ENCODE results near the gene ARHGEF38.

DNA sequence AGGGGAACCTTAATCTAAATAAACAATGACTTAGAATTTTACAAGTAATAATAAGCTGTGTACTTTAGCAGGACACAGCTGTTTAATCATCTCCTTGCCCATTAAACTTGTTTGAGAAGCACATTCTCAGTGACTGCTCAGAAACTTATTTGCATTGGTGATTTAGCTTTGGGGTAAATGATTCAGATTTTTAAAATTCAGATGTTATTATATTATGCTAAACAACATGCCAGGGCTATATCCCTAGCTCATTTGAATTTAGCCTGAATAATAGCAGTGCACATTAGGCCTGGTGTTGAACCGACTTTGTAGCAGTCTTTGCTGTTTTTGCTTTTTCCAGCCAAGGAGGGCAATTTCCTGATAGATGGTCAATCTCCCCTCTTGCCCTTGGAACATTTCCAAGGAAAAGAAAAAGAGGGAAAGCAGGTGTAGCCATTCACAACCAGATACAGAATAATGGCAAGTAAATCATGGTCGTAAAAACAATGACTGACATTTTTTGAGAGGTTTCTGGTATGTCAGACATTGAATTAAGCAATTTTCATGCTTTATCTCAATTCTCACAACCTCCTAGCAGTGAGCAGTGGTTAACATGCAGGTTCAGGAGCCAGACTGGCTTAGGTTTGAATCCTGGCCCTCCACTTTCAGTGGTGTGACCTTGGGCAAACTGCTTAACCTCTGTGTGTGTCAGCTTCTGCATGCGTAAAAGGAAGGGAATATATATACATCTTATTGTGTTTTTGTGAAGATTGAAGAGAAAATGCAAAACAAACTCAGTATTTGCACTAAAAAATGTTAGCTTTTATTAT, 16.8 kb downstream of the ARHGEF38 start:
- TF ChIP-seq CTCF (IDR thresholded peaks at IDR 0.05) (no peak), POLR2A (IDR thresholded peaks at IDR 0.05) (no peak), EP300 (IDR thresholded peaks at IDR 0.05) (no peak)

Data from ovary (tissue), 3 donors.